IMR-90 (cell line): Measurements from ENCODE around the gene MXRA8. TPM values are rescaled to one million over a fixed set of nuclear protein-coding genes. Genes with fewer than 3 reads are reported as not detected.

Source experiments
- CHD1 ChIP-seq: IDR thresholded peaks from 2 replicates; pipeline ENCODE4 v1.6.1; 2012; ENCODE audit warnings: low read depth, low read length, improper control_type of control experiment
- CTCF ChIP-seq: conservative IDR thresholded peaks from 2 replicates; pipeline ENCODE4 v1.5.1; 2012; ENCODE audit warnings: mild to moderate bottlenecking, low read depth, low read length, improper control_type of control experiment
- polyA plus RNA-seq, 3 experiments: library from polyadenylated mRNA; depleted of rRNA; stranded (reverse); fragments of >200 nt; gene quantifications; 2 replicates each; pipeline ENCODE4 v1.2.3, GENCODE V29; 2012; ENCODE audit warnings: low replicate concordance in 1 of 3
- total RNA-seq: library from RNA; depleted of rRNA; stranded (reverse); fragments of >200 nt; gene quantifications from 2 replicates; pipeline ENCODE4 v1.2.3, GENCODE V29; 2012

Gene MXRA8
- total and polyA plus RNA-seq, 2 of the 4 experiments (the other 2 are of a cell fraction), result 92.5 to 469 TPM

- TF ChIP-seq CTCF (no peak), CHD1 (no peak)
Measured at GRCh38 chr1:1352786-1353388, 5.5 kb downstream of the MXRA8 start (continued).
